ENCODE results near the gene KIAA1217.

Gene KIAA1217

GRCh38 chr10:24208661-24209431 is at the start of gene KIAA1217:
TSS of gene KIAA1217 (plus strand) at chr10:24209138. CDS start at chr10:24209194, 56 bp downstream.
- DNase-seq, result no peak

- DNase-seq, result no peak
These were observed 46.5 kb upstream of the KIAA1217 start for GRCh38 chr10:24162206-24162985.

GRCh38 chr10:24163485-24163884 is 45.5 kb upstream of the KIAA1217 start:
- DNase-seq, result no peak

GRCh38 chr10:24168258-24169170 is 40.4 kb upstream of the KIAA1217 start:
- no peak for DNase-seq

- no peak for DNase-seq
These were observed 38.7 kb upstream of the KIAA1217 start for GRCh38 chr10:24170199-24170598.

GRCh38 chr10:24172909-24173308 is 36.0 kb upstream of the KIAA1217 start:
- no peak for DNase-seq

- DNase-seq, result no peak
These were observed 34.9 kb upstream of the KIAA1217 start for GRCh38 chr10:24174014-24174413.

GRCh38 chr10:24176658-24177057 is 32.3 kb upstream of the KIAA1217 start:
- DNase-seq, result no peak

GRCh38 chr10:24177636-24178035 is 31.3 kb upstream of the KIAA1217 start:
- no peak for DNase-seq

GRCh38 chr10:24180891-24181290 is 28.0 kb upstream of the KIAA1217 start:
- no peak for DNase-seq

GRCh38 chr10:24184455-24184854 is 24.5 kb upstream of the KIAA1217 start:
- DNase-seq, result no peak

- DNase-seq, result no peak
These were observed 15.6 kb upstream of the KIAA1217 start for GRCh38 chr10:24193330-24193729.

- DNase-seq, result no peak
These were observed 11.7 kb upstream of the KIAA1217 start for GRCh38 chr10:24197263-24197662.

GRCh38 chr10:24201503-24202180 is 7.3 kb upstream of the KIAA1217 start:
- DNase-seq, result no peak

- no peak for DNase-seq
These were observed 6.8 kb upstream of the KIAA1217 start for GRCh38 chr10:24202181-24202570.

- no peak for DNase-seq
These were observed 3.1 kb upstream of the KIAA1217 start for GRCh38 chr10:24205821-24206220.

GRCh38 chr10:24206334-24206733 is 2.6 kb upstream of the KIAA1217 start:
- DNase-seq, result no peak

GRCh38 chr10:24206926-24207325 is 2.0 kb upstream of the KIAA1217 start:
- DNase-seq, result no peak

GRCh38 chr10:24207341-24207740 is 1.6 kb upstream of the KIAA1217 start:
- no peak for DNase-seq

GRCh38 chr10:24207781-24208611 is 942 bp upstream of the KIAA1217 start:
- DNase-seq, result no peak

- no peak for DNase-seq
These were observed 464 bp downstream of the KIAA1217 start for GRCh38 chr10:24209432-24209771.
